ENCODE results near the gene ABCB10. TPM values are rescaled to one million over a fixed set of nuclear protein-coding genes. Genes with fewer than 3 reads are reported as not detected.

Gene ABCB10
- total RNA-seq, 1 donor from 2014 or later: 20.2 TPM

- TF ChIP-seq CTCF (IDR thresholded peaks at IDR 0.05): no peak
Observed at GRCh38 chr1:229593800-229594199, 35.3 kb upstream of the ABCB10 start.

GRCh38 chr1:229590119-229590518 lies 31.6 kb upstream of the ABCB10 start:
- H3K36me3 Mint-ChIP-seq (ENCODE audit: unreplicated experiment): peaks cover 16% of the 10 kb centered on the region
- no peak overlapping the region for H3K4me3 Mint-ChIP-seq (ENCODE audit: unreplicated experiment)
- no peak for DNase-seq (ENCODE audit: extremely low spot score, unreplicated experiment)
- no peaks in the 10 kb centered on the region for H3K4me1 Mint-ChIP-seq (ENCODE audit: unreplicated experiment)
- no peaks in the 10 kb centered on the region for H3K27me3 Mint-ChIP-seq (ENCODE audit: unreplicated experiment)
- H3K27ac Mint-ChIP-seq (ENCODE audit: unreplicated experiment): no peak overlapping the region
- no peaks in the 10 kb centered on the region for H3K9me3 Mint-ChIP-seq (ENCODE audit: unreplicated experiment)
- TF ChIP-seq CTCF (IDR thresholded peaks at IDR 0.05): no peak

More at GRCh38 chr1:229593800-229594199, 35.3 kb upstream of the ABCB10 start:
- H3K4me3 Mint-ChIP-seq (ENCODE audit: unreplicated experiment): no peak overlapping the region
- peak; percentile 73 for DNase-seq (ENCODE audit: extremely low spot score, unreplicated experiment)
- H3K9me3 Mint-ChIP-seq (ENCODE audit: unreplicated experiment): no peaks in the 10 kb centered on the region
- H3K36me3 Mint-ChIP-seq (ENCODE audit: unreplicated experiment): peaks cover 25% of the 10 kb centered on the region
- H3K27me3 Mint-ChIP-seq (ENCODE audit: unreplicated experiment): no peaks in the 10 kb centered on the region
- H3K4me1 Mint-ChIP-seq (ENCODE audit: unreplicated experiment): peaks cover 25% of the 10 kb centered on the region
- H3K27ac Mint-ChIP-seq (ENCODE audit: unreplicated experiment): no peak overlapping the region

- Mint-ChIP-seq H3K27ac (ENCODE audit: unreplicated experiment) (no peak overlapping the region), H3K27me3 (ENCODE audit: unreplicated experiment) (no peaks in the 10 kb centered on the region), H3K9me3 (ENCODE audit: unreplicated experiment) (no peaks in the 10 kb centered on the region), H3K36me3 (ENCODE audit: unreplicated experiment) (peaks cover 3% of the 10 kb centered on the region), H3K4me1 (ENCODE audit: unreplicated experiment) (peaks cover 9% of the 10 kb centered on the region), H3K4me3 (ENCODE audit: unreplicated experiment) (no peak overlapping the region)
- no peak for DNase-seq (ENCODE audit: extremely low spot score, unreplicated experiment)
- TF ChIP-seq CTCF (IDR thresholded peaks at IDR 0.05): no peak
Observed at GRCh38 chr1:229585338-229585737, 26.8 kb upstream of the ABCB10 start.

GRCh38 chr1:229582715-229583114 lies 24.2 kb upstream of the ABCB10 start:
- Mint-ChIP-seq H3K27me3 (ENCODE audit: unreplicated experiment) (no peaks in the 10 kb centered on the region), H3K4me3 (ENCODE audit: unreplicated experiment) (no peak overlapping the region), H3K36me3 (ENCODE audit: unreplicated experiment) (no peaks in the 10 kb centered on the region), H3K27ac (ENCODE audit: unreplicated experiment) (no peak overlapping the region), H3K9me3 (ENCODE audit: unreplicated experiment) (no peaks in the 10 kb centered on the region), H3K4me1 (ENCODE audit: unreplicated experiment) (peaks cover 23% of the 10 kb centered on the region)
- DNase-seq (ENCODE audit: extremely low spot score, unreplicated experiment): no peak
- TF ChIP-seq CTCF (IDR thresholded peaks at IDR 0.05): no peak

GRCh38 chr1:229582011-229582694 lies 23.6 kb upstream of the ABCB10 start:
- no peaks in the 10 kb centered on the region for H3K9me3 Mint-ChIP-seq (ENCODE audit: unreplicated experiment)
- peaks cover 23% of the 10 kb centered on the region for H3K4me1 Mint-ChIP-seq (ENCODE audit: unreplicated experiment)
- H3K4me3 Mint-ChIP-seq (ENCODE audit: unreplicated experiment): no peak overlapping the region
- H3K27ac Mint-ChIP-seq (ENCODE audit: unreplicated experiment): no peak overlapping the region
- DNase-seq (ENCODE audit: extremely low spot score, unreplicated experiment): peak; percentile 66
- TF ChIP-seq CTCF (IDR thresholded peaks at IDR 0.05): no peak
- H3K36me3 Mint-ChIP-seq (ENCODE audit: unreplicated experiment): no peaks in the 10 kb centered on the region
- no peaks in the 10 kb centered on the region for H3K27me3 Mint-ChIP-seq (ENCODE audit: unreplicated experiment)
